Left ventricle myocardium inferior (tissue), 1 donor: ENCODE data around the gene TGM1. TPM values are rescaled to one million over a fixed set of nuclear protein-coding genes. Genes with fewer than 3 reads are reported as not detected.
A peak's percentile ranks its signal among the peaks of the same experiment; 100 is the strongest.

ENCODE experiments used
- DNase-seq: peaks from one replicate; pipeline ENCODE4 v3.0.0-alpha.2; 2020
- H3K27ac ChIP-seq: fragments of 200-600 bp; replicated peaks from 2 replicates; pipeline ENCODE4 v1.8.0; 2021
- H3K27me3 ChIP-seq: fragments of 200-600 bp; 2 replicates; pipeline ENCODE4 v1.8.0; 2021; ENCODE audit warnings: low read depth
- H3K36me3 ChIP-seq: fragments of 200-600 bp; 2 replicates; pipeline ENCODE4 v1.8.0; 2021
- H3K4me1 ChIP-seq: fragments of 200-600 bp; 2 replicates; pipeline ENCODE4 v1.8.0; 2021
- H3K4me3 ChIP-seq: fragments of 200-600 bp; 2 replicates; pipeline ENCODE4 v1.8.0; 2021; ENCODE audit warnings: mild to moderate bottlenecking, moderate library complexity
- H3K9me3 ChIP-seq: fragments of 200-600 bp; replicated peaks from 2 replicates; pipeline ENCODE4 v1.8.0; 2021
- intact Hi-C: fragments of 100-400 bp; cut with micrococcal nuclease; formaldehyde crosslinking; loops from one replicate; pipeline ENCODE4 v1.11.0; 2022
- total RNA-seq: library from RNA; stranded (reverse); fragmentation: NEBNext Ultra II Directional; extraction: Animal tissue kit (Norgen Biotek cat#: 25700); gene quantifications from one replicate; pipeline ENCODE4 v1.2.1, GENCODE V29; 2021
- TF ChIP-seq, protein P1 (sequence below): fragments of 200-600 bp; IDR thresholded peaks from 2 replicates; pipeline ENCODE4 v1.8.0; 2021; ENCODE audit warnings: antibody characterized with exemption, mild to moderate bottlenecking, borderline replicate concordance
- donor health status: DM: no; HTN: yes; CAD: no; lungs with severe emphysema.

Gene TGM1
- total RNA-seq, 1 donor from 2014 or later: 0.96 TPM

DNA sequence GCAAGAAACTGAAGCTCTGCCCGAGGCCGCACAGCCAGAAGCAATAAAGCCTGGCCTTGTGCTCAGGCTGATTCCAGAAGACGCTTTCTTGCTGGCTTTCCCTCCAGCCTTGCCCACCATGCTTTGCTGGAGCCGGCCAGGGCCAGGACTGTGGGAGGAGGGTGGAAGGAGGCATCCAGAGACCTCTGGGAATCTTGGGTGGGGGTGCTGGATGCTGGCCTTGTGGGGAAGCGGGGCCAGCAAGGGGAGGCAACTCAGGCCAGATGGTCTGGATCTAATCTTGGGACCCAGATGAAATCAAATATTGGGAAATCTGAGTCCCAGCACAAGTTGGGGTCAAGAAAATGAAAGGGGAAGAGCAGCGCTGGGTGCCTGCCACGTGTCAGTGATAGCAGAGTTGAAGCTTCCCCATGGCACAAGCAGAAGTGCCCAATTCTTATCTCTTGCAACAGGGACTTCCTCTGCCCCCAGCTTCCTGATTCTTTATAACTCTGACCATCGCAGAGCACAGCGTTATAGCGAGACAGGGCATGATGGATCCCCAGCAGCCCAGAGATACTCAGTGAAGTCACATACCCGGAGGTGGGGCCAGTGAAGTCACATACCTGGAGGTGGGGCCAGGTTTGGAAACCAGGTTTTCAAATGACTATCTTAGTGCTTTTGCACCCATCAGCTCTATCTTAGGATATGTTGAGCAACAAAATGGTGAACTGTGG, 14.8 kb upstream of the TGM1 start:
- intact Hi-C loops: no loop called here
- Histone ChIP-seq H3K36me3 (no peaks in the 10 kb centered on the region), H3K27ac (peak overlapping the region; percentile 30), H3K9me3 (no peaks in the 10 kb centered on the region), H3K27me3 (no peaks in the 10 kb centered on the region), H3K4me3 (no peak overlapping the region), H3K4me1 (peaks cover 47% of the 10 kb centered on the region)
- TF ChIP-seq, protein P1, sequence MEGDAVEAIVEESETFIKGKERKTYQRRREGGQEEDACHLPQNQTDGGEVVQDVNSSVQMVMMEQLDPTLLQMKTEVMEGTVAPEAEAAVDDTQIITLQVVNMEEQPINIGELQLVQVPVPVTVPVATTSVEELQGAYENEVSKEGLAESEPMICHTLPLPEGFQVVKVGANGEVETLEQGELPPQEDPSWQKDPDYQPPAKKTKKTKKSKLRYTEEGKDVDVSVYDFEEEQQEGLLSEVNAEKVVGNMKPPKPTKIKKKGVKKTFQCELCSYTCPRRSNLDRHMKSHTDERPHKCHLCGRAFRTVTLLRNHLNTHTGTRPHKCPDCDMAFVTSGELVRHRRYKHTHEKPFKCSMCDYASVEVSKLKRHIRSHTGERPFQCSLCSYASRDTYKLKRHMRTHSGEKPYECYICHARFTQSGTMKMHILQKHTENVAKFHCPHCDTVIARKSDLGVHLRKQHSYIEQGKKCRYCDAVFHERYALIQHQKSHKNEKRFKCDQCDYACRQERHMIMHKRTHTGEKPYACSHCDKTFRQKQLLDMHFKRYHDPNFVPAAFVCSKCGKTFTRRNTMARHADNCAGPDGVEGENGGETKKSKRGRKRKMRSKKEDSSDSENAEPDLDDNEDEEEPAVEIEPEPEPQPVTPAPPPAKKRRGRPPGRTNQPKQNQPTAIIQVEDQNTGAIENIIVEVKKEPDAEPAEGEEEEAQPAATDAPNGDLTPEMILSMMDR: no peak
- DNase-seq: peak; percentile 42

DNA sequence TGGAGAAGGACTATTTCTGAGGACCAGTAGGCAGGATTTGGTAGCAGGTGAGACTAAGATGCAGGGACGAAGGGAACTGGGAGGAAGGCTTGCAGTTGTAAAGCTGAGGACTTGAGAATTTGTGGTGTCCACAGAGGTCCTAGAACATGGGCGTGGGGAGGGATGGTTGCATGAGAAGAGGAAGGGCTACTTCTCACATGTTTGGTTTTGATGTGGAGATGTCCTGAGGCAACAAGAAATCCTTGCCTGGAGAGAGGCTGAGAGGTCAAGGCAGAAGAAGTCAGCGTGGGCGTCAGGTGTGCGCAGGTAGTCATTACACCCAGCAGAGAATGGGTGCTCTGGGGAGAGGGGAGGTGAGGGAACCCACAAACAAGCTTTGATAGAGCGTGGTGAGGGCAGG, 14.1 kb upstream of the TGM1 start:
- Histone ChIP-seq H3K36me3 (no peaks in the 10 kb centered on the region), H3K27me3 (no peaks in the 10 kb centered on the region), H3K4me1 (peaks cover 51% of the 10 kb centered on the region), H3K4me3 (no peak overlapping the region), H3K27ac (peak overlapping the region; percentile 30), H3K9me3 (no peaks in the 10 kb centered on the region)
- no peak for DNase-seq
- TF ChIP-seq, protein P1: no peak
- intact Hi-C loops: no loop called here

DNA sequence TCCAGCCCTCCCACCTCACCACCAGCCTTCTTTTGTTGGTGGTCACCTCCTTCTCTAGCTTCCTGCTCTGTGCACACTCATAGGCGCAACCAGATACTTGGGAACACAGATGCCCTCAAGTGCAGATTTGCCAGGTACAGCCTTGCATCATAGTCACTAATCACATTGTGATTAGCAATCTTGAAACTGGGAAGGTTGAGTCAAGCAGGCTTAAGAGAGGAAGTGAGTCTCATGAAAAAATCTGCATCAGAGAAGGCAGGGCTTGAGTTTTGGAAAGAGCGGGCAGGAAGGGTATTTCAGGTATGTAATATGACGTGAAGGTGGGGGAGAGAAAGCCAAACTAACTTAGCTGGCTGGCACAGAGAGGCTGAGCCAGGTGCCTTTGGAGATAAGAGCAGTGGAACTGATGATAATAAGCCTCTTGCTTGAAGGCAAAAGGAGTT, 11.1 kb upstream of the TGM1 start:
- peak overlapping the region; percentile 57 for H3K27ac ChIP-seq
- no peaks in the 10 kb centered on the region for H3K9me3 ChIP-seq
- peaks cover 10% of the 10 kb centered on the region for H3K36me3 ChIP-seq
- TF ChIP-seq, protein P1: no peak
- intact Hi-C loops: no loop called here
- DNase-seq: no peak
- H3K4me1 ChIP-seq: peaks cover 44% of the 10 kb centered on the region
- no peak overlapping the region for H3K4me3 ChIP-seq
- H3K27me3 ChIP-seq: no peaks in the 10 kb centered on the region

DNA sequence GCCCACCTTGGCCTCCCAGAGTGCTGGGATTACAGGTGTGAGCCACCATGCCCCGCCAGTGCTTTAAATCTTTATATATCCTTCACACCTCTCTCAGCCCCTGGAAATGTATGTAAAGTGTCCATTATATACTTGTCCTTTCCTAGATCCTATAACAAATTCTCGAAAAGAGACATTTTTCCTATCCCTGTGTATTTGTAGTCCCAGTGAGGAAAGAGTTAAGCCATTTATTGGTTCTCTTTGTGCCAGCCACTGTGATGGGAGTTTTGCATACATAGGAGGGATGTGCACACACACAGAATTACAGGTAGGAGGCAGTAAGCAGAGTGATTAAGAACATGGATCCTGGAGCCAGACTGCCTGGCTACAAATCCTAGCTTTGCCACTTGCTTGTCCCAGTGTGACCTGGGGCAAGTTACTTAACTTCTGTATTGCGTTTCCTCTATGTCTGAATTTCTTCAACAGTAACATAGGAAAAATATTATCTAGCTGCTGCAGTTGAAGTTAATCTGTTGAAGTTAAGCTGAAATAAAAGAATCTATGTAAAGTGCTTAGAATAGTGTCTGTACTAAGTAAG, 10.5 kb upstream of the TGM1 start:
- H3K4me1 ChIP-seq: peaks cover 38% of the 10 kb centered on the region
- intact Hi-C loops: no loop called here
- DNase-seq: no peak
- H3K27me3 ChIP-seq: no peaks in the 10 kb centered on the region
- peak overlapping the region; percentile 57 for H3K27ac ChIP-seq
- H3K36me3 ChIP-seq: peaks cover 16% of the 10 kb centered on the region
- no peak overlapping the region for H3K4me3 ChIP-seq
- TF ChIP-seq, protein P1: no peak
- no peaks in the 10 kb centered on the region for H3K9me3 ChIP-seq

DNA sequence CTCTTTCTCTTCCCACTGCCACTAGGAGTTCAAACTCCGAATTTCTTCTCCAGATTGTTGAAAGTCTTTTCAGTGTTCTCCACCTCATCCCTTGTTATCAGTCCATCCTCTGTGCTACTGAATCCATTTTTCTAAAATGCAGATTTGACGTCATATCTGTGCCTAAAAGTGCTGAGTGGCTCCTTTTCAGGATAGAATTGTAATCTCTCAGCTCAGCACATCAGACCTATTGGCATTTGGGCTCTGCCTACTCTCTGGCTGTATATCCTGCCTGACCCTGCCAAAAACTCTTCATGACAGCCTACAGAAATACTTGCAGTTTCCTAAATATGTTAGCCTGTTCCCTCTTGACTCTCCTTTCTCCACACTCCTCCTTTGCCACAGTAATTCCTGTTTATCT, 9.5 kb upstream of the TGM1 start:
- intact Hi-C loops: no loop called here
- peaks cover 35% of the 10 kb centered on the region for H3K4me1 ChIP-seq
- no peaks in the 10 kb centered on the region for H3K9me3 ChIP-seq
- H3K27ac ChIP-seq: no peak overlapping the region
- no peak overlapping the region for H3K4me3 ChIP-seq
- TF ChIP-seq, protein P1: no peak
- DNase-seq: no peak
- peaks cover 26% of the 10 kb centered on the region for H3K36me3 ChIP-seq
- no peaks in the 10 kb centered on the region for H3K27me3 ChIP-seq
